Lower leg skin (tissue), 4 donors: ENCODE measurements around the gene NFIA. TPM values are rescaled to one million over a fixed set of nuclear protein-coding genes. Genes with fewer than 3 reads are reported as not detected.

ENCODE experiments used
- DNase-seq, 2 donors: peaks; one replicate each; pipeline ENCODE4 v3.0.0-alpha.2; 2019; ENCODE audit warnings: low spot score in 2 of 2
- H3K4me3 ChIP-seq: fragments of 200-600 bp; sonication (generic); 2 replicates; pipeline ENCODE4 v1.5.1; 2017; ENCODE audit warnings: mild to moderate bottlenecking, low read depth; ENCODE audit not compliant: poor library complexity, severe bottlenecking
- POLR2A ChIP-seq, 2 donors: fragments of 450-650 bp; IDR thresholded peaks; one replicate each; pipeline ENCODE4 v1.6.1; 2016 to 2017; ENCODE audit warnings: antibody characterized with exemption in 2 of 2, mild to moderate bottlenecking in 1 of 2, moderate library complexity in 1 of 2
- WGBS, 2 donors: methylation state at CpG; one replicate each; pipeline ENCODE4 v1.1.5; 2018; 5-methylcytosine and 5-hydroxymethylcytosine counted together
- intact Hi-C: fragments of 100-400 bp; cut with DNase I; formaldehyde crosslinking; loops from one replicate; pipeline ENCODE4 v1.15.0; 2023; ENCODE audit warnings: low total_unique reads
- total RNA-seq, 4 donors: library from RNA; depleted of rRNA; stranded (reverse); fragments of >200 nt; gene quantifications; one replicate each; pipeline ENCODE4 v1.1.0, GENCODE V29; 2016
- TF ChIP-seq, protein P1 (sequence below), 3 donors: fragments of 450-650 bp; IDR thresholded peaks; one replicate each; pipeline ENCODE4 v1.5.1; 2016; ENCODE audit warnings: antibody characterized with exemption in 3 of 3, mild to moderate bottlenecking in 3 of 3, moderate library complexity in 2 of 3

The NFIA gene
- total RNA-seq, 4 donors from 2014 or later, result 26.0 to 32.5 (median 30.3) TPM

DNA sequence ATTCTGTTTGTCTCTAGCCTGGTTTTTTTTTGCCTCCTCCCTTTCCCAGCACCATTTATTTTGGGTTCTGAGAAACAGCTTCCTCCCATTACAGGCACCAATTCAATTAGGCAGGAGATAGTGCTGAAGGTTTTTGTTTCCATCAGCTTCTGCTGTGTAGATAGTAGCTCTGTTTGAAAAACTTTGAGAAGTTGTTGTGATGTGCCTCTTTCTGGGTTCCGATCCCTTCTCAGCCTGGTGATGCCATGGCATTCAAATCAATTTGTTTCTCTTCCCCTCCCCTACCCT, 109.0 kb downstream of the NFIA start:
- no peak for TF ChIP-seq POLR2A (IDR thresholded peaks at IDR 0.05)
- TF ChIP-seq, protein P1, sequence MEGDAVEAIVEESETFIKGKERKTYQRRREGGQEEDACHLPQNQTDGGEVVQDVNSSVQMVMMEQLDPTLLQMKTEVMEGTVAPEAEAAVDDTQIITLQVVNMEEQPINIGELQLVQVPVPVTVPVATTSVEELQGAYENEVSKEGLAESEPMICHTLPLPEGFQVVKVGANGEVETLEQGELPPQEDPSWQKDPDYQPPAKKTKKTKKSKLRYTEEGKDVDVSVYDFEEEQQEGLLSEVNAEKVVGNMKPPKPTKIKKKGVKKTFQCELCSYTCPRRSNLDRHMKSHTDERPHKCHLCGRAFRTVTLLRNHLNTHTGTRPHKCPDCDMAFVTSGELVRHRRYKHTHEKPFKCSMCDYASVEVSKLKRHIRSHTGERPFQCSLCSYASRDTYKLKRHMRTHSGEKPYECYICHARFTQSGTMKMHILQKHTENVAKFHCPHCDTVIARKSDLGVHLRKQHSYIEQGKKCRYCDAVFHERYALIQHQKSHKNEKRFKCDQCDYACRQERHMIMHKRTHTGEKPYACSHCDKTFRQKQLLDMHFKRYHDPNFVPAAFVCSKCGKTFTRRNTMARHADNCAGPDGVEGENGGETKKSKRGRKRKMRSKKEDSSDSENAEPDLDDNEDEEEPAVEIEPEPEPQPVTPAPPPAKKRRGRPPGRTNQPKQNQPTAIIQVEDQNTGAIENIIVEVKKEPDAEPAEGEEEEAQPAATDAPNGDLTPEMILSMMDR (IDR thresholded peaks at IDR 0.05), result no peak
- 84 to 90% methylated on average over 1 of the region's 1 CpG for WGBS, 2 donors
- no peak for DNase-seq
- H3K4me3 ChIP-seq, result no peak overlapping the region
- intact Hi-C loops, result loop anchor here (10.0 kb wide), 1 partner anchor 107 kb away; the partner anchor contains the start of gene NFIA

DNA sequence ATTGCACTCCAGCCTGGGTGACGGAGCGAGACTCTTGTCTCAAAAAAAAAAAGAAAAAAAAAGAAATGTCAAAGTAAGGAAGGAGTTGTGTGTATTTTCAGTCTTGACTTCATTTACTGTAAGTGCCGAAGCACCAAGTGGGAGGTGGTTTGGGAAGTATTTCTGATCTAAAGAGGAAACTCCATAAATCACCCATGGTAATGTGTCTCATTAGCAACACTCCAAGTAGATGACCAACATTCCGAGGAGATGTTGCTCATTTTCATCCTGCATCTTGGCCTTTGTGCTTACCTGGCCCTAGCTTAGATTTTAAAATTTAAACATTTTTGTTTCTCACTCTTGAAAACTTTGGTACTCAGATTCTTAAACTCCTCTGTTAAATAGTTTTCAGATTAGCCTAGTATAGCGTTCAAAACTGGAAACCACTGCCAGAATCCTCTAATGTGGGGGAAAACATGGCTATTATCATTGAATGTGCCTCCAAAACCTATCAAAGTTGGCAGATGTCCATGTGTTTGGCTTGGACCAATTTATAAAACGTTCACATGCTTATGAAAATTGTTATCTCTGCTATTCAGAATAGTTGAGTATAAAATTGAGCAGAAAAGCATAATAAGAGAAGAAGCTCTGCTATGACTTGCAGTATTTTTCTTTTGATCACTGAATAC, 110.4 kb downstream of the NFIA start:
- TF ChIP-seq POLR2A (IDR thresholded peaks at IDR 0.05), result no peak
- TF ChIP-seq, protein P1 (IDR thresholded peaks at IDR 0.05), result no peak
- H3K4me3 ChIP-seq, result no peak overlapping the region
- intact Hi-C loops, result loop anchor here (10.0 kb wide), 1 partner anchor 108 kb away; the partner anchor contains the start of gene NFIA
- DNase-seq, result no peak
- WGBS, 2 donors, result 70 to 71% methylated on average over 6 of the region's 6 CpGs

DNA sequence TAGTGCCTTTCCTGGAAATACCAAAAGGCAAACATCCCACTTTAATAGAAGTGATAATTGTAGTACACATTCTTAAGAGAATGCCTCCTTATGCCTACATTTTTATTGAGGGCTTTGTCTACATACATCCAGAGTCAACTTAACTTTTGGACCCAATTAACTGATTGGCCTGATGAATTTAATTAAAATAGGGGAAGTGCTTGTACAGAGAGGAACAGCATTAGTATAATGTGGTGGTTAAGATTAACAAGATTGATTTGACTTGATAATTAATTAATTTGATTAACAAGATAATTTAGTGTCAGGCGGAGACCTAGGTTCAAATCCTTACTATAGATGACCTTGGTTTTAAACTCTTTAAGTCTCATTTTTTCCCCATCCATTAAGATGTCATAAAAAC, 111.4 kb downstream of the NFIA start:
- no peak for DNase-seq
- intact Hi-C loops, result loop anchor here (10.0 kb wide), 1 partner anchor 109 kb away; the partner anchor contains the start of gene NFIA
- no peak overlapping the region for H3K4me3 ChIP-seq
- TF ChIP-seq, protein P1 (IDR thresholded peaks at IDR 0.05), result no peak
- TF ChIP-seq POLR2A (IDR thresholded peaks at IDR 0.05), result no peak
- WGBS, 2 donors, result 0 to 95% methylated on average over 1 of the region's 1 CpG

DNA sequence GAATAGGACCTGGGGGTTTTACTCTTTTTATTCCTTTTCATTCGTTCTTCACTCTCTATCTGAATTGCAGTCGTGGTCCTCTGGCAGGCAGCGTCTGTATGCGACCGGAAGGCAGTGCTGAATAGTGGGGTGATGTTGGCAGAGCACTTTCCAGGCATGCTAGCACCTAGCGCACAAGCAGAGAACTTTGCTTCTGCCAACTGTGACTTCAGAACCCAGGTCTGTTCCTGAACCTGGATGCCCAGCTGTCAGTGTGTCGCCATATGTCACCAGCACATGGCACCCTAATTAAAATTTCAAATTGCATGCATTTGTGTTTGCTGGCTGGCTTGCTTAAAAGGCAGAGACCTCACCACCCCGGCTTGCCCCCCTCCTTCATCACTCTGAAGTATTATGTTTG, 116.2 kb downstream of the NFIA start:
- WGBS, 2 donors, result 65 to 79% methylated on average over 8 of the region's 8 CpGs
- intact Hi-C loops, result loop anchor here (10.0 kb wide), 1 partner anchor 114 kb away; the partner anchor contains the start of gene NFIA
- H3K4me3 ChIP-seq, result no peak overlapping the region
- DNase-seq, result no peak
- no peak for TF ChIP-seq POLR2A (IDR thresholded peaks at IDR 0.05)
- TF ChIP-seq, protein P1 (IDR thresholded peaks at IDR 0.05), result no peak

DNA sequence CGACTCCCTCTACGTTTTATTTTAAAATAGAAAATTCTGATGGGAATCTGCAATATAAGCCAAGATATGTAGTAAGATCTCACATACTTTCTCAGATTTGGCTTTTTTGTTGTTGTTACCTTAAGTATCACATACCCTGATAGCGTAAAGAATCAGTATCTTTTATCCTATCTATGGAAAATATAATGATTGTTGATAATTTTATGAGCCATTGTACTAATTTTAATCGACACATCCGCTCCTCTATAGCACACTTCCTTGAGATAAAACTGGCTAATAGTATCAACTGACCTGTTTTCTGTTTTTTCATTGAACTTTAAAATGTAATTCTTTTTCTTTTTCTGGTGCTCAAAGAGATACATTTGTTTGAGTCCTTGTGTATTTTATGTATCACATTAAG, 118.7 kb downstream of the NFIA start:
- no peak overlapping the region for H3K4me3 ChIP-seq
- intact Hi-C loops, result no loop called here
- 83 to 86% methylated on average over 5 of the region's 5 CpGs for WGBS, 2 donors
- no peak for DNase-seq
- TF ChIP-seq, protein P1 (IDR thresholded peaks at IDR 0.05), result no peak
- no peak for TF ChIP-seq POLR2A (IDR thresholded peaks at IDR 0.05)
